K562 (cell line): Measurements from ENCODE around the gene SNX10. TPM values are rescaled to one million over a fixed set of nuclear protein-coding genes. Genes with fewer than 3 reads are reported as not detected.

Experiments
- CBFA2T3 ChIP-seq: fragments of 450-650 bp; IDR thresholded peaks from 2 replicates; pipeline ENCODE4 v1.6.1; 2017
- CEBPG ChIP-seq, 3 experiments: fragments of 200-800 bp in 1 of 3; sonication (Bioruptor generic) in 1 of 3; sonication (generic) in 1 of 3; formaldehyde crosslinking in 1 of 3; IDR thresholded peaks in 2 of 3; conservative IDR thresholded peaks in 1 of 3; 2 replicates each; pipeline versions ENCODE4 v1.6.1 to v1.8.0; 2016 to 2022; ENCODE audit warnings: missing compliant biosample characterization in 2 of 3, missing genetic modification characterization in 2 of 3, mild to moderate bottlenecking in 1 of 3, missing genetic modification reagents in 1 of 3
- E2F5 ChIP-seq: sonication (generic); formaldehyde crosslinking; IDR thresholded peaks from 2 replicates; pipeline ENCODE4 v1.8.0; 2022; ENCODE audit warnings: mild to moderate bottlenecking, missing genetic modification reagents
- FOXK2 ChIP-seq, 2 experiments: fragments of 450-650 bp; IDR thresholded peaks in 1 of 2; conservative IDR thresholded peaks in 1 of 2; 2 replicates each; pipeline ENCODE4 v1.6.1; 2016; ENCODE audit warnings: low read depth in 2 of 2, mild to moderate bottlenecking in 1 of 2
- HNRNPUL1 ChIP-seq: fragments of 200-400 bp; formaldehyde crosslinking; IDR thresholded peaks from 2 replicates; pipeline ENCODE4 v1.6.1; 2017; ENCODE audit warnings: low read length
- MGA ChIP-seq: fragments of 450-650 bp; IDR thresholded peaks from 2 replicates; pipeline ENCODE4 v1.6.1; 2016; ENCODE audit warnings: mild to moderate bottlenecking, moderate library complexity
- PHF20 ChIP-seq: fragments of 450-650 bp; IDR thresholded peaks from 2 replicates; pipeline ENCODE4 v1.6.1; 2018; ENCODE audit not compliant: partially characterized antibody
- PHF8 ChIP-seq: fragments of 200-600 bp; sonication (generic); IDR thresholded peaks from 2 replicates; pipeline ENCODE4 v1.6.1; 2012; ENCODE audit warnings: mixed run types, mild to moderate bottlenecking, inconsistent platforms, low read length, moderate library complexity, borderline replicate concordance
- SNRNP70 ChIP-seq: fragments of 200-400 bp; formaldehyde crosslinking; optimal IDR thresholded peaks from 2 replicates; pipeline ENCODE3; 2017; ENCODE audit warnings: low read depth, low read length
- STAT6 ChIP-seq: sonication (generic); formaldehyde crosslinking; IDR thresholded peaks from 2 replicates; pipeline ENCODE4 v1.8.1; 2023; ENCODE audit warnings: mild to moderate bottlenecking, missing genetic modification reagents
- ZNF395 ChIP-seq: fragments of 200-800 bp; sonication (Bioruptor generic); IDR thresholded peaks from 2 replicates; pipeline ENCODE4 v1.6.1; 2017; ENCODE audit warnings: missing genetic modification characterization, missing compliant biosample characterization
- polyA plus RNA-seq, 8 experiments: library from polyadenylated mRNA; depleted of rRNA in 4 of 8; stranded (reverse) in 5 of 8; unstranded in 3 of 8; fragments of >200 nt; fragmentation: Nextera tagmentation in 2 of 8; fragmentation: Illumina TruSeq in 1 of 8; extraction: Ambion mirVana in 2 of 8; extraction: Trizol in 1 of 8; gene quantifications; 2 replicates each; pipeline versions ENCODE4 v1.2.1 to v1.2.3, GENCODE V29; 2011 to 2014; ENCODE audit warnings: inconsistent platforms in 1 of 8, missing spikeins in 1 of 8
- total RNA-seq, 7 experiments: library from RNA; depleted of rRNA in 6 of 7; stranded (reverse); fragments of >200 nt in 6 of 7; fragmentation: Illumina TruSeq in 2 of 7; extraction: Trizol in 2 of 7; gene quantifications; 2 replicates each; pipeline versions ENCODE4 v1.2.1 to v1.2.3, GENCODE V29; 2011 to 2021; ENCODE audit warnings: low replicate concordance in 1 of 7

Gene SNX10
- total and polyA plus RNA-seq, 9 of the 15 experiments (the other 6 are each of a cell fraction or from before 2014, with no cell fraction given): 6.9 to 16.5 (median 11.5) TPM

GRCh38 chr7:26388256-26388655, 96.6 kb downstream of the SNX10 start (continued):
- TF ChIP-seq MGA (no peak), E2F5 (CRISPR knock-in tag) (no peak), SNRNP70 (no peak), PHF8 (no peak), ZNF395 (no peak), CEBPG (CRISPR knock-in tag; IDR thresholded peaks at IDR 0.05) (no peak), CEBPG (tag; conservative IDR thresholded peaks at IDR 0.05 in 1 of 2, IDR thresholded peaks at IDR 0.05 in 1 of 2) (peak in 1 of 2 experiments; percentile 52; a peak in 2 of 4 replicates), HNRNPUL1 (no peak), STAT6 (CRISPR knock-in tag) (no peak), CBFA2T3 (no peak), FOXK2 (conservative IDR thresholded peaks at IDR 0.05 in 1 of 2, IDR thresholded peaks at IDR 0.05 in 1 of 2; ENCODE audit: low read depth in 2 of 2) (no peak), PHF20 (no peak)
